ENCODE measurements around the gene BDH1.
"Not testable (repeated sequence)": the region's sequence is repeated elsewhere in the genome, so short reads cannot be mapped to it uniquely, and the experiment has no call there.

GRCh38 chr3:197602351-197602750 lies 46.6 kb upstream of the BDH1 start:
- not testable (repeated sequence) for TF ChIP-seq EZH2 (IDR thresholded peaks at IDR 0.05); POLR2AphosphoS5 (IDR thresholded peaks at IDR 0.05; ENCODE audit: borderline replicate concordance, low read depth, low read length)
